ENCODE data around the gene SH3RF1.

SH3RF1 gene

DNA sequence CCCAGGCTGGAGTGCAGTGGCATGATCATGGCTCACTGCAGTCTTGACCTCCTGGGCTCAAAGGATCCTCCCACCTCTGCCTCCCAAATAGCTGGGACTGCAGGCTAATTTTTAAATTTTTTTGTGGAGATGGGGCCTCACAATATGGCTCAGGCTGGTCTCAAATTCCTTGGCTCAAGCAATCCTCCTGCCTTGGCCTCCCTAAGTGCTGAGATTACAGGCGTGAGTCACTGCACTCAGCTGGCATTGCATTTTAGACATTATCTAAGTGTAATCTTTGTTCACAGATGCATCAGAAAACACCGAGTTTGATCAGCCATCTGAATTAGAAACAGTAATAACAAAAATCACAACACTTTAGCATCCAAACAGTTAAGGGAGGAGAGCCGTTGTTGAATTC lies 207.3 kb downstream of the SH3RF1 start:
- no peak for DNase-seq (ENCODE audit: low spot score)

- DNase-seq (ENCODE audit: low spot score), result no peak
Measured at GRCh38 chr4:169062897-169063244, 207.9 kb downstream of the SH3RF1 start.

DNA sequence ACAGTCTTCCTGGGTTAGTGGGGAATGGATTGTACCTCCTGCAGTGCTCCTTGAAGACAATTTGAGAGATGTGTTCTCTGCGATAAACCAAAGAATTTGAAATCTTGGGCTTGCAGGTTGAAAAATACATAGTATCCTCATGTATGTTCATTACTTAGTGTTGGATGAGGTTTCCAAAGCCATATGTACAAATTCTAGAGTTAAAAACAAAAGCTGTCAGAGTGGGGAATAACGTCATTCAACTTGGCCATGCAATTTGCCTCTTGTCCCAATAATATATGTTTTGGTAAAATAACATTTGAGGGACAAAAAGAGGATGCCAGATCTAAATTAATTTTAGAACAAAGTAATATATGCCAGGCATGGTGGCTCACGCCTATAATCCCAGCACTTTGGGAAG lies 209.4 kb downstream of the SH3RF1 start:
- DNase-seq (ENCODE audit: low spot score), result no peak

GRCh38 chr4:169060391-169061091 lies 210.2 kb downstream of the SH3RF1 start:
- no peak for DNase-seq (ENCODE audit: low spot score)

DNA sequence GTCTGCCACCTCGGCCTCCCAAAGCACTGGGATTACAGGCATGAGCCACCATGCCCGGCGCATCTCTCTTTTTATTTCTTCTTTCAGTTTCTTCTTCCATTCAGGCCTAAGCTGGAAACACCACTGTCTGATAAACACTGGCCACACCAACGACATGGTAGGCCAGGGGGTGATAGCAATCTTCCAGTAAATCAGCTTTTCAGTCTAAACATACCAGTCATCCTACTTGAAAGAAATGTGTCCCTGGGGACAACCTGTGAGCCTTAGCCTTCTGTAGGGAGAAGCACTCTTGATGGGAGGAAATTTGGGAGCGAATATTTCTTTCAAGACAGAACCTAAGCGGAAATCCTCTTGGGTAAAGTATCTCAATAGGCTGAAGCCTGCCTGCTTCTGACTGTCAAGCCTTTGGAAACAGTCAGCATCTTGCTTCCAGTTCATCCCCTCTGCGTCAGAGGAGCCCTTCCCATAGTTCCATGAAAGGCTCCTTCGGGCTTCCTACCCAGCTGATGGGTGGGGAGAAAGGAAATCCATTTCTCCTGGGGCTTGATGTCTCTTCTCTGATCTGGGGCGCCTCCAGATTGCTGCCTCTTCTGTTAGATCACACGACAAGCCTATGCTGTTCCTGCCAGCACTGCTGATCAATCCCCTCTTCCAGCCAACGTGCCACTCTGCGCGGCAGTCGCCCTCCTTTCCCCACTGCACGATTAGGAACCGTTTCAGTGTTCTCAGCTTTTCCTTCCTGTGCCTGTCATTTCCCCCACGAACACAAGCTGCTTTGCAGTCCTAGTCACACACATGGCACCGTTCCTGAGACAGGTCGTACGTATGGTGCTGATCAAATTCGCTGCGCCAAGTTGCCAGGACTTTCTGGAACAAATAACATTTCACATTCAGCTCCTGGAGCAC lies 211.2 kb downstream of the SH3RF1 start:
- no peak for DNase-seq (ENCODE audit: low spot score)

DNA sequence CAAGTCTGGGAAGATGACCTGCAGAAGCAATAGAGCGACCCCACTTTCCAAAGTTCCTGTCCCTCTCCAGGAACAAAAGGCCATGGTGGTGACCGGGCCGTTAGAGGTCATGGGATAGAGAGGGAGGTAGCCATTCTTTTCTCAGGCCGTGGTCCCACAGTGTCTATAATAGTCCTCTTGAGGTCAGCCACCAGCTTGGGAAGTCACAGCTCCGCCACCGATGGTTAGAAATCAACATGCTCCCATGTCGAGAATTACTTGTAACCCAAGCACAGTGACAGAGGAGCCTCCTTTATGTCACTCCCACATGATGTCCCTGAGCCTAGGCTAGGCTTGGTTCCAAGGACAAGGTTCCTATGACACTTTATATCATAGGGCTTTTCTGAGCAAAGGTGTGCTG lies 212.4 kb downstream of the SH3RF1 start:
- DNase-seq (ENCODE audit: low spot score), result no peak

- DNase-seq (ENCODE audit: low spot score), result no peak
Measured at GRCh38 chr4:169054879-169055278, 215.9 kb downstream of the SH3RF1 start.

DNA sequence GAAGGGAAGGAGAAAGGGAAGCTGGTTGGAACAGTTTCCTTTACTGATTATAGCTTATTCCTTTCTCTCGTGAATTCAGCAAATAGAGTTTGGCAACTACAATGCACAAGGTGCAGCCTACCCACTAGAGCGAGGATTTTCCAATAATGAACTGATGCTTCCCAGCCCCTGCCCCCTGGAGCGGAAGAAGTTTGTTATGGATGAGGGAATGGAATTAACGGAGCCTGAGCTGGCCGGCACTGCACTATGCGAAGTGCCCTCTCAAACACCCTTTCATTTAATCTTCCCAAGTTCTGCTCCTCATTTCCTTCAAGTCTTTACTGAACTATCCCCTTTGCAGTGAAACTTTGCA lies 218.2 kb downstream of the SH3RF1 start:
- no peak for DNase-seq (ENCODE audit: low spot score)

DNA sequence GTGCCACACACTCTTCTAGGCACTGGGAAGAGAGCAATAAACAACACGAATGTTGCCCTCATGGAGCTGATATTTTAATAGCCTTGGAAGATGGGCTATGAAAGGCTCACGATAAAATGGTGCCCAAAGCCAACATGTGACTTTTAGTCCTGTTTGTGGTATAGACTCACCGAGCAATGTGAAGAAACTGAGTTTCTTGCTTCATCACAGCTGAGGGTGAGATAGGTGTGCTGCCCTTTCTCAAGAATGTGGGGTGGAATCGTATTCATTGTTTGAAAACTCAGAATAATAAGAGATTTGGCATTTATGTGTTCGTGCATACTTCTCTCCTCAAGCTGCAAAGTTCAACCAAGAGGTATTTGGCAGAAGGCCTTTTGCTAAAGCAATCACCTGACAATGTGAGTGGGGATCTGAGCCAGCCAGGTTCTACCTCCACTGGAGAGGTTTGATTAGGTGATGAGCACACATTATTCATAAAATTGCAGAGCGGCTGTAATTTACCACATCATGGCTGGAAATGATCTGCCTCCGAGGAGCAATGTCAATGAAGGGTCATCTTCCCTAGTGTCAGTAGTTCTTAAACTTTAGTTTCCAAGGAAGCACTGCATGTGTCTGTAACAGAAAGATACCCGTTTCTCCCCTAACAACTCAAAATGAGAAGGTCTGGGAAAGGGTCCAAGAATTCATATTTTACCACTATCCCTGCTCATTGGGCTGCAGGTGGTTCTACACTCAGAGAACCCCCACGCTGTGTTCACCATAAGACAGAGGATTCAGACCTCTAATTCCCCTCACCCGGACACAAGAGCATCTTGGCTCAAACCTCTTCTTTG lies 218.8 kb downstream of the SH3RF1 start:
- DNase-seq (ENCODE audit: low spot score), result no peak

- no peak for DNase-seq (ENCODE audit: low spot score)
Measured at GRCh38 chr4:169050881-169051760, 219.6 kb downstream of the SH3RF1 start.

- DNase-seq (ENCODE audit: low spot score), result no peak
Measured at GRCh38 chr4:169050284-169050683, 220.5 kb downstream of the SH3RF1 start.

DNA sequence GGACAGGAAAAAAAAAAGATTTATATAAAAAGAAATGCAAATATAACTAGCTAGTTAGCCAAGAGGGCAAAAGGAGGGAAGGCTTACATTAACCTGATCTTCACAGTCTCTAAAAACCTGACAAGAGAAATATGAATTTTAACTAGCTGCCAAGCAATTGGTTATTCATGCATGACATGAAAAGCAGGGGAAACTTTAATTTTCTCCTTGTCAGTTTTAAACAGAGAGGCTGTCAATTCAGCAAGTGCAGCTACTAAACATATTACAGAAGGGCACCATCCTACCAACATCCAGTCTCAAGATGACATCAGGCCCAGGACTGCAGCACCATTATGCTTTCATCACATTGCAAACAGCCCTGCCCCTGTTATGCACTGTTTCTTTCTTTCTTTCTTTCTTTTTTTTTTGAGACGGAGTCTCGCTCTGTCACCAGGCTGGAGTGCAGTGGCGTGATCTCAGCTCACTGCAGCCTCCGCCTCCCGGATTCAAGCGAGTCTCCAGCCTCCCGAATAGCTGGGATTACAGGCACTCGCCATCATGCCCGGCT lies 221.8 kb downstream of the SH3RF1 start:
- no peak for DNase-seq (ENCODE audit: low spot score)

GRCh38 chr4:169047956-169048355 lies 222.8 kb downstream of the SH3RF1 start:
- no peak for DNase-seq (ENCODE audit: low spot score)

GRCh38 chr4:169045862-169046584 lies 224.7 kb downstream of the SH3RF1 start:
- DNase-seq (ENCODE audit: low spot score), result no peak

GRCh38 chr4:169044714-169045447 lies 225.9 kb downstream of the SH3RF1 start:
- DNase-seq (ENCODE audit: low spot score), result no peak
